Globus pallidus (tissue), 1 donor: ENCODE data around the gene PILRB.
"Not testable (repeated sequence)": the region's sequence is repeated elsewhere in the genome, so short reads cannot be mapped to it uniquely, and the experiment has no call there.

Experiments used
- DNase-seq: peaks from one replicate; pipeline ENCODE4 v3.0.0-alpha.2; 2015; ENCODE audit warnings: low spot score

The PILRB gene

GRCh38 chr7:100356416-100357068, 1.4 kb upstream of the PILRB start:
- DNase-seq, result no peak

GRCh38 chr7:100357131-100357561, 771 bp upstream of the PILRB start:
- no peak for DNase-seq

- no peak for DNase-seq
Measured at GRCh38 chr7:100358857-100359212, 918 bp downstream of the PILRB start.

- DNase-seq, result no peak
Measured at GRCh38 chr7:100360135-100360854, 2.4 kb downstream of the PILRB start.

DNA sequence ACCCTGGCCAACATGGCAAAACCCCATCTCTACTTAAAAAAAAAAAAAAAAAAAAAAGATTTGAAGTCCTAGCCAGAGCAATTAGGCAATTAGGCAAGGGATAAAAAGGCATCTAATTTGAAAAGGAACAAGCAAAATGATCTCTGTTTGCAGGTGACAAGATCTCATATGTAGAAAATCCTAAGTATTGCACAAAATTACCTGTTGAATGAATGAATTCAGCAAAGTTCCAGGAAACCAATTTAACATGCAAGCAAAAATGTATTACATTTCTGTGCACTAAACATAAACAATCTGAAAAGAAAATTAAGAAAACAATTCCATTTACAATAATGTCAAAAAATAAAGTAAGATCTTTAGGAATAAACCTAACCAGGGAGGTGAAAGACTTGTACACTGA, 5.2 kb downstream of the PILRB start:
- DNase-seq, result no peak

DNA sequence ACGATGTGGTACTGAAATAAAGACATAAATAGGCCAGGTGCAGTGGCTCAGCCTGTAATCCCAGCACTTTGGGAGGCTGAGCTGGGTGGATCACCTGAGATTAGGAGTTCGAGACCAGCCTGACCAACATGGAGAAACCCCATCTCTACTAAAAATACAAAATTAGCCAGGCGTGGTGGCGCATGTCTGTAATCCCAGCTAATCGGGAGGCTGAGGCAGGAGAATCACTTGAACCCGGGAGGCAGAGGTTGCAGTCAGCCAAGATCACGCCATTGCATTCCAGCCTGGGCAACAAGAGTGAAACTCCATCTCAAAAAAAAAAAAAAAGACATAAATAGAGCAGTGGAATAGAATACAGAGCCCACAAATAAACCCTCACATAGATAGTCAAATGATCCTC, 5.9 kb downstream of the PILRB start:
- DNase-seq, result not testable (repeated sequence)

- no peak for DNase-seq
Measured at GRCh38 chr7:100364480-100364879, 6.6 kb downstream of the PILRB start.

- DNase-seq, result not testable (repeated sequence)
Measured at GRCh38 chr7:100365998-100366367, 8.1 kb downstream of the PILRB start.

DNA sequence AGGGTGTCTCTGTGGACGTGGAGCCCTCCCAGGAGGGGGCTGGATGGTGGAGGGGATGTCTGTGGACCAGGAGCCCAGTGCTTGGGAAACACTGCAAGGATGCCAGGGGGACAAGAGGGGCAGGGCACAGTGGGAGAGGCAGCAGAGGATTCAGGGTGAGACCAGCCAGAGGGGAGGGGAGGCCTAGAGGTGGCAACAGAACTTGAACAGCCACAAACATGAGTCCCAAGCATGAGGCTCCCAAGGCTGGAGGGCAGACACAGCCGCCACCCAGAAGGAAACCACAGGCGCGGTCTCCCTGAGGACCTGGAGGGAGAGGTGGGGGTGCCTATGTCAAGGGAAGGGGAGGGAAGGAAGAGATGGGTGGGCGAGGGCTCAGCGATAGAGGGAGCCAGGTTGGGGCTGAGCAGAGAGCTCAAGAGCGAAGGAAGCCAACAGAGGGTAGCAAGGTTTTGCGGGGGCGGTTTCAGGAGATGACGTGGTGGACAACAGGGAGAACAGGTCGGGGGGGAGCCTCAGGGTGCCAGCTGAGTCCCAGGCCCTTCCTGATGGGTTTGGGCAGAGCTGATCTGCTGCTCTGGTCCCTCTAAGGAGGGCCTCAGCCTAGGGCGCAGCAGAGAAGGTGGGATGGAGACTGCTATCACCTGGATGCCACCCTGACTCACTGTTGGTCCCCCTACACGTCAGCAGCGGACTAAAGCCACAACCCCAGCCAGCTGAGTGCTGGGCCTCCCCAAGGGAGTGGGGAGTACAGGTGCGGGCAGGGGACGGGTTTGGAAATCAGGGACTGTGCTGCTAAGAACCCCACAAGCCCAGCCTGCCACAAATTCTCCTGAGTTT, 8.7 kb downstream of the PILRB start:
- DNase-seq, result no peak

GRCh38 chr7:100367251-100367620, 9.3 kb downstream of the PILRB start:
- DNase-seq, result no peak

GRCh38 chr7:100367676-100368613, 10.0 kb downstream of the PILRB start:
- DNase-seq, result no peak

DNA sequence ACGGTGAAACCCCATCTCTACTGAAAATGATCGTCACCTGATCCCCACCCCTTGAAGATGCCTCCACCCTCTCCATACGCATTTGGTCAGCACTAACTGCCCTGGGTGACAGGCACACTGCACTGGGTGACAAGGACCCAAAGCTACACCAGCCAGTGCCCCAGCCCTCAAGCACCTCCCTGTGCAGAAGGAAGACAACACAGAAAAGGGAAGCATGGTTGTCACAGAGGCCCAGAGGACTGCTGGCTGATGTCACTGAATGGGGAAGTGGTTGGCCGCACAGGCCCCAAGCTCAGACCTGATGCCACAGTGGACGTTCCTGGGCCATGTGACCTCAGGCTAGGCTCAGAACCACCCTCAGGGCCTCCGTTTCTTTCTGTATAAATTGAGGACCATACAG, 11.2 kb downstream of the PILRB start:
- peak; percentile 67 for DNase-seq

- DNase-seq, result no peak
Measured at GRCh38 chr7:100370303-100370702, 12.4 kb downstream of the PILRB start.

DNA sequence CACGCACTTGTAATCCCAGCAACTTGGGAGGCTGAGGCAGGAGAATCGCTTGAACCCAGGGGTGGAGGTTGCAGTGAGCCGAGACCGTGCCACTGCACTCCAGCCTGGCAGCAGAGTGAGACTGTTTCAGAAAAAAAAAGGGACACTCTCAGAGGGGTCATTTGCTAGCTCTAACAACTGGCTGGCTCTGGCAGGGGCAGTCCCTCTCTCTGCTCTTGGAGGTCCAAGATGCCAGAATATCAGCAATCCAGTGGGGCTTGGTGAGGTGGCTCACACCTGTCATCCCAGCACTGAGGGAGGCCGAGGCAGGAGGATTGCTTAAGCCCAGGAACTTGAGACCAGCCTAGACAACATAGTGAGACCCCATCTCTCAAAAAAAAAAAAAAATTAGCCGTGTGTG, 12.8 kb downstream of the PILRB start:
- DNase-seq, result no peak

DNA sequence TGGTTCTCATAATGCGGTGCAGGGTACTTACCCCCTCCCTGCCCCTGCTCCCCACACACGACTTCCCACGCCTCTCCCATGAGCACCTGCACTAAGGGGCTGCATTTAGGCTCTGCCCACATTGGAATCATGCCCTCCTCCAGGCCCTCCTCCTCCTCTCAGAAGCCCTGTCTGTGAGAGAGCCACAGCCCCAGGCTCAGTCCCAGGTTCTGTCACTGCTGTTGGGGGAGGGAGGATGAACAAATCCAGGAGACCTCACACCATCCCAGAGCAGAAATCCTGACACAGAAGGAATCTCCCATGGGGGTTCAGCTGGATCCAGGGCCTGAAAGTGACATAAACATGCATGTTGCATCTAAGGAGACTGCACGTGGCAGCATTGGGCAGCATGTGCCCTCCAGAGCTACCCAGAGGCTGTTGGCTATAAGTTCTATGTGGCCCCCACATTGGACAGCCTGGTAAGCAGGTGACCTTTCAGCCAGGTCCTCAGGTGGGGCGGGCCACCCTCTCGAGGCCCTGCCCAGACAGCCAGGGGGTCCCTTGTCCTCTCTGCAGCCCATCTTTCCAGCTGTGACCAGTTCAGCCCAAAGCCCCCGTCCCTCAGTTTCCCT, 13.7 kb downstream of the PILRB start:
- DNase-seq, result no peak

DNA sequence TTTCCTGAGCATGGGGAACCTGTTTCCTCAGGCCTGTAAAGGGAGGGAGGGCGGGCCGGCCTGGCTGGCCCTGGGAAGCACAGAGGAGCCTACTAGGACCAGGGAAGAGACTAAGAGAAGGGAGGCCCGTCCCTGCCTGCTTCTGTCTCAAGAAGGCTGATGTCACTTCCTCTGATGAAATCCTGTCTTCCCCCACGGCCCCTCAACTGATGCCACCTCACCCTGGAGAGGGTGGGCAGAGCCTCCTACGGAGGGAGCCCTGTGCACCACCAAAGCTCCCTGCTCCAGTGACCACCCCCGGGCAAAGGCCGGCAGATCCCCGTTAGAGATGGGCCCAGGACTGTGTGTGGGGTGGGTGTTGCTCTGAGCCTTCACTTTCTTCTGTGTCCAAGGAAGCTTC, 14.3 kb downstream of the PILRB start:
- no peak for DNase-seq

- DNase-seq, result no peak
Measured at GRCh38 chr7:100372694-100373093, 14.8 kb downstream of the PILRB start.

- DNase-seq, result no peak
Measured at GRCh38 chr7:100373261-100373831, 15.4 kb downstream of the PILRB start, which contains the start of gene PILRA. PILRA (plus strand) TSS chr7:100373487; CDS start chr7:100373657, 170 bp downstream.

GRCh38 chr7:100373870-100374598, 16.1 kb downstream of the PILRB start:
- not testable (repeated sequence) for DNase-seq

- DNase-seq, result no peak
Measured at GRCh38 chr7:100374601-100375000, 16.7 kb downstream of the PILRB start.
